Fibroblast of the conjunctiva (primary cell): ENCODE data around the gene USP6NL.

ENCODE experiments used
- DNase-seq: peaks from one replicate; pipeline ENCODE4 v3.0.0-alpha.2; 2010; ENCODE audit warnings: low read depth

Gene USP6NL

DNA sequence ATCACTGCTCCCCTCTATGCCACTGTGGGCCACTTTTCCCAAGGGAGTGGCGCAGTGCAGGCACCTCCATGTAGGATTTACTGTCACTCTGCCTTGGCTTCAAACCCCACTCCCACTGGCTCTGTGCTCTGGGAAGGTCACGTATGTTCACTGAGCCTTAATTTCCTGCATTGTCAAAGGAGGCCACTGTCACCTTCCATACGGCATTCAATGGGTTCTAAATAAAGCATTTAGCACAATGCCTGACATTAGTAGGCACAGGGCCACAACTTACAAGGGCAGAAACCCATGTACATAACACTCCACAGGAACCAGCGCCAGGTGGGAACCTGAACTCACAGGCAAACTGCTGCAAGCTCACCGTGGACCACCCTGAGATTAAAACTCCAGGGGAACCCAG lies 196.4 kb downstream of the USP6NL start:
- DNase-seq: no peak

DNA sequence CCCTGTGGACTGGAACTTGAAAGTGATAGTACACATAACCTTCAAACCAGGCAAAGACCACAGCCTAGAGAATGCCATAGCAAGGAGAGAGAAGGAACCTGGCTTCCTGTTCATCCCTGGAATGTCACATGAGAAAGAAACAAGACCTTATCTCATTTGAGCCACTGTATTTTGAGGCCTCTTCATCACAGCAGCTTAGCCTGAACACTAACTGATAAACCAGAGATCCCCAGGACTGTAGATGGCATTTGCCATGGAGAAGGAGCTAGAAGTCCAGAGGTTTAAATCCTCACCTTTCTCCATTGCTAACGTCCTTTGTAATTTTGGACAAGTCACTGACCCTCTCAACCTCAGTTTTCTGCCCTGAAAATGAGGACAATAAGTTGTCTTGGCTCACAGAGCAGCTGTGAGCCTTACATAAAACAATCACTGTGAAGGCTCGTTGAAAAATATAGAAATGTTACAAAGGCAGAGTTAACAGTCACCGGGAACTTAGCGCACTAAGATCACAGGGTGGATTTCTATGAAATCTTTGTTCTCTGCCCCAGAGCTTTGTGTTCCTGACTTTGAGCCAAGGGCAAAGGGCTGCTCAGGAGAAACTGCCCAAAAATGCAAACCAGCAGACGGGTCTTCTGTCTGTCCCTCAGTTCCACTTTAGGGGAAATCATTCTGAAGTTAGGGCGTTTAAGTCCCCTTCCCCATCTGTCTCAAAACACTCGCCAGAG lies 197.0 kb downstream of the USP6NL start:
- DNase-seq: no peak

DNA sequence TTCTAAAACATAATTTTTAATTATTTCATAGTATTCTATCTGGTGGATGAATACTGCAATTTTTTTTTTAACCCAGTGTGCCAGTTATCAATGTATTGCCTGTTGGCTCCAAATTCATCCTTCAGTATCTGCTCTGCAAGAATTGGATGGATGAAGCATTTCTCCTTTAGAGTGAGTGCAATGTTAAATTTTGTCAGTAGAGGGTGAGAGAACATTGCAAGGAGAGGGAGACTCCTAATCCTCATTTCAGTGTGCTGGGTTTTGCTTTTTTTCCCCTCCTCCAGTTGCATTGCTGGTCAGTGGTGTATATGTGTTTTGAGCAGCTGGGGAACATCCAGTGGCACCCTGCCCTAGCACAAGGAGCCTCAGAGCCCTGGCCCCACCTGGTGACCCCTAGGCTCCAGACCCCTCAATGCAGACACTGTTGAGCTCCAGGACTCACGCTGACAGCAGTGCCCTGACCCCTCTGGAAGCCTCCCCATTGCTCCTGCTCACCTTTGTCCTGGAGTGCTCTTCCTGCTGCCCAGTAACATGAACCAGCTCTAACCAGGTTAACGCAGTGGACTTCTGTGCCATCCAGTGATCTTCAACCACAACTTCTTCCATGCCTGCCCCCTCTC lies 199.4 kb downstream of the USP6NL start:
- DNase-seq: no peak

DNA sequence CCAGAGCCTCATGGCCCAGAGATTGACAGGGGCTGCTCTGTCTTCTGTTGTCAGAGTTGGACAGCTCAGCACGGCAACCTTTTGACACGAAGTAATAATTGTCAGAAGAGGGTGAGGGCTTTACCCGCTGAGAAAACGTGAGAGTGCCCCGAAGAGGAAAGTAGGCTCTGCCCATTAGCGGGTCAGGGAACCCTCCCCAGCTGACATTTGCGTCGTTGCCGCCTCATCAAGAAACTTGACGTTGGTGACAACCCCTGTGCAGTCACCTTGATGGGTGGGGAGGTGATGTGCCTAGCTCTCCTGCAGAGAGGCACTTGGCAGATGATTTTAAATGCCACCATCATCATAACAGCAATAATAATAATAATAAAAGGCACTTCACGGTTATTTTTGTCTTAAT lies 202.1 kb downstream of the USP6NL start:
- no peak for DNase-seq

DNA sequence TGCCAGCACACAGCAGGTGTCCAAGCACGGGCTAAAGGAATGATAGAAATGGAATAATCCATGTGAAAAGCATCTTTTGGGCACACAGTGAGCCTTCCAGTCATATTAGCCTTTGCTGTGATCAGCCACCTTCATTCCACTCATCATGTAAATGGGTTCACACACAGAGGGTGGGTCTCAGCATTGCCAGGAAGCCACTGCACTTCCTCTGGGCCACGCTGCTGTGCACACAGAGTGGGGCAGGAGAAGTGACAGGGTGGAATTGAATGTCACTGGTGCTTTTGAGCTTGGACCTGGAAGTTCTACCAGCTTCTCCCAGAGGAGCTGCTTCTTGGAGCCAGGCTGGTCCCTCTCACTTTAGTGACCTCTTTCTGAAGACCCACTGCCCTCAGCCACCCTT lies 203.5 kb downstream of the USP6NL start:
- no peak for DNase-seq

DNA sequence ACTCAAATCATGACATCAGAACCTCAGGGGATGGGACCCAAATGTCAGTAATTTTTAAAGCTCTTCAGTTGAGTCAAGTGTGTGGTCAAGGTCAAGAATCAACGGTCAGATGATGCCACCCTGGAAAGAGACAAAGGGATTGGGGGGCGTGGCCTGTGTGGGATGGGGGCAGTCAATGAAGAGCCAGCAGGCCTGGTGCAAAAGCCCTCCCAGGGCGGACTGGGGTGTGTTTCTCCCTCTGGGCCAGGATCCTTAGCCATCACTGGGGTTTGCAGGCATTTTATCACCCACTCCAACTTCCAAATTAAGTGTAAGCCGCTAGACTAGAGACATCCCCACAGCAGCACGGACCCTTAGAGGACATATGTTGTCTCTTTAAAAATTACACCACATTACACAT lies 204.7 kb downstream of the USP6NL start:
- DNase-seq: no peak

DNA sequence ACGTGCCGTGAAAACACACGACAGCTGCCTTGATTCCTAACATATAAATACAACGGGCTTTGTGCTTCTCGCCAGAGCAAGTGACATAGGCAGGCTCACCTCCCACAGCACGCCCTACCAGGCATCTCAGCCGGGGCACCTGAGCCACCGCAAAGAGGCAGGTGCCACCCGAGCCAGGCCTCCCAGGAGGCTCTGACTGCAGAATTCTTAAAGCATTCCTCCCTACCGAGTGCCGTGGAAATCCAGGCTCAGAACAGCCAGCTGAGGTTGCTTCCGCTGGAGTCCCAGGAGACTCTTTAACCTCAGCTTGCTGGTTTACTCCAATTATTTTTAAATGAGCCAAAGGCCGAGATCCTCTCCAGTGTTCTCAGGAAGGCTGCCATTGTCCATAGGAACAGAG lies 206.5 kb downstream of the USP6NL start:
- DNase-seq: no peak
